Cardiac muscle cell (in vitro differentiated cells and primary cell): Measurements from ENCODE around the gene MAP4. TPM values are rescaled to one million over a fixed set of nuclear protein-coding genes. Genes with fewer than 3 reads are reported as not detected.

Experiments used
- DNase-seq, 2 donors: peaks; one replicate each; pipeline versions ENCODE4 v3.0.0 to v3.0.0-alpha.2; 2010 to 2017; ENCODE audit warnings: low read depth in 1 of 2, low spot score in 1 of 2
- H3K27ac ChIP-seq: fragments of 200-600 bp; sonication (generic); 2 replicates; pipeline ENCODE4 v1.5.1; 2016
- H3K27me3 ChIP-seq: fragments of 200-600 bp; sonication (generic); 2 replicates; pipeline ENCODE4 v1.6.0; 2016; ENCODE audit warnings: control low read depth
- H3K36me3 ChIP-seq: fragments of 200-600 bp; sonication (generic); 2 replicates; pipeline ENCODE4 v1.5.1; 2016; ENCODE audit warnings: control low read depth
- H3K4me1 ChIP-seq: fragments of 200-600 bp; sonication (generic); 2 replicates; pipeline ENCODE4 v1.8.1; 2017; ENCODE audit warnings: low read depth, mild to moderate bottlenecking, mixed run types
- H3K4me3 ChIP-seq: fragments of 200-600 bp; sonication (generic); 2 replicates; pipeline ENCODE4 v1.5.1; 2016; ENCODE audit warnings: mild to moderate bottlenecking
- H3K9me3 ChIP-seq: fragments of 200-600 bp; sonication (generic); 2 replicates; pipeline ENCODE4 v1.5.1; 2017; ENCODE audit warnings: low read depth, mild to moderate bottlenecking, control low read depth
- polyA plus RNA-seq: library from polyadenylated mRNA; unstranded; fragments of >200 nt; fragmentation: Nextera tagmentation; extraction: Ambion mirVana; gene quantifications from 2 replicates; pipeline ENCODE4 v1.2.1, GENCODE V29; 2016
- total RNA-seq: library from RNA; depleted of rRNA; stranded (reverse); fragments of >200 nt; gene quantifications from 2 replicates; pipeline ENCODE4 v1.2.3, GENCODE V29; 2016
- TF ChIP-seq, protein P1 (sequence below): IDR thresholded peaks from 2 replicates; pipeline ENCODE4 v1.5.1; 2012; ENCODE audit warnings: low read depth, mild to moderate bottlenecking, low read length

Gene MAP4
- total and polyA plus RNA-seq, 2 experiments from 2014 or later, result 136 to 138 TPM

DNA sequence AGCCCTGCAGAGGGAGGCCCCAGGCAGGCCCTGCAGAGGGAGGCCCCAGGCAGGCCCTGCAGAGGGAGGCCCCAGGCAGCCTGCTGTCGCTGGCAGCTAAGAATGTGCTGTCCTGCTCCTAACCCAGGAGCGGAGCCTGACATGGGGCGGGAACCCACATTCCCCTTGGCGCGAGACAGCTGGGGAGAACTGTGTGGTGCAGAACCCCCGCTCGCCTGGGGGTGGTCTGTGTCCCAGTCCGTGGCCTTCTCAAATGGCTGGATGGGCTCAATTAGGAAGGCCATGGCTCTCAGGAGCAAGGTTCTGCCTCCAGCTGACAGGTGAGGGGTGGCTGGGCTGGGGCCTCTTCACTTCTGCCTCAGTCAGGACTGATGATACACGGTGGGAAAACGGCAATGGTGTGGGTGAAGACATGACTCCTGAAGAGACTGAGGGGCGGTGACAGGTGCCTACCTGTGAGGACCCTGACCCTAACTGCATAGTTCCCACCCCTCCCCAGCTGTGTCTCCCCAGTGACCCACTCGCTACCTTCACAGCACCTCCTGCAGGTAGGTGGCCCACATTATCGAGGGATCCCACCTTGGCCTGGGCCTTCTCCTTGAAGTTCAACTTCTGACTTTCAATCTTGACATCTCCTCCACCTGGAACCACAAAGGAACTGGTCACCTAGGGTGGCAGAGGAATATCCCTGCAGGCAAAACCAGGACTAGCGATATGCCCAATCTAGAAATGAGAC lies 161.3 kb downstream of the MAP4 start:
- no peak overlapping the region for H3K4me3 ChIP-seq
- no peak overlapping the region for H3K27ac ChIP-seq
- DNase-seq, result no peak
- H3K27me3 ChIP-seq, result no peaks in the 10 kb centered on the region
- TF ChIP-seq, protein P1, sequence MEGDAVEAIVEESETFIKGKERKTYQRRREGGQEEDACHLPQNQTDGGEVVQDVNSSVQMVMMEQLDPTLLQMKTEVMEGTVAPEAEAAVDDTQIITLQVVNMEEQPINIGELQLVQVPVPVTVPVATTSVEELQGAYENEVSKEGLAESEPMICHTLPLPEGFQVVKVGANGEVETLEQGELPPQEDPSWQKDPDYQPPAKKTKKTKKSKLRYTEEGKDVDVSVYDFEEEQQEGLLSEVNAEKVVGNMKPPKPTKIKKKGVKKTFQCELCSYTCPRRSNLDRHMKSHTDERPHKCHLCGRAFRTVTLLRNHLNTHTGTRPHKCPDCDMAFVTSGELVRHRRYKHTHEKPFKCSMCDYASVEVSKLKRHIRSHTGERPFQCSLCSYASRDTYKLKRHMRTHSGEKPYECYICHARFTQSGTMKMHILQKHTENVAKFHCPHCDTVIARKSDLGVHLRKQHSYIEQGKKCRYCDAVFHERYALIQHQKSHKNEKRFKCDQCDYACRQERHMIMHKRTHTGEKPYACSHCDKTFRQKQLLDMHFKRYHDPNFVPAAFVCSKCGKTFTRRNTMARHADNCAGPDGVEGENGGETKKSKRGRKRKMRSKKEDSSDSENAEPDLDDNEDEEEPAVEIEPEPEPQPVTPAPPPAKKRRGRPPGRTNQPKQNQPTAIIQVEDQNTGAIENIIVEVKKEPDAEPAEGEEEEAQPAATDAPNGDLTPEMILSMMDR, result no peak
- no peaks in the 10 kb centered on the region for H3K4me1 ChIP-seq
- peaks cover 42% of the 10 kb centered on the region for H3K36me3 ChIP-seq
- no peaks in the 10 kb centered on the region for H3K9me3 ChIP-seq

DNA sequence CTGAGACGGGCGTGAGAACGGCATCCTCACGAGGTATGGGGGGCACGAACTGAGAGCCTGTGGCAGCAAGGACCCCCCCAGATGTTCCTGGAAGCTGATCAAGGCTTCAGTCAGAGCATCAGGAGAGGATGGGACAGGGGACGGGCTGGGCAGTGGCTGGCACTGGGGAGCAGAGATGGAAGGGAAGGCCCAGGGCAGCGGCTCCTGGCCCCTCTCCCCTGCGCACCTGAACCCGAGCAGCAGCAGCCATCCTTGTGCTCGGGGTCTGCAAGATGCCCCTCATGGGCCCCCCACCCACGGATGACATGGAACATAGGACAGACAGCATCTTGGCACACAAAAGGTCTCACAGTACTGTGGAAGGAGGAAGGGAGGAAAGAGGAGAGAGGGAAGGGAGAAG lies 161.9 kb downstream of the MAP4 start:
- DNase-seq, result no peak
- no peaks in the 10 kb centered on the region for H3K27me3 ChIP-seq
- H3K36me3 ChIP-seq, result peaks cover 49% of the 10 kb centered on the region
- TF ChIP-seq, protein P1, result no peak
- no peaks in the 10 kb centered on the region for H3K9me3 ChIP-seq
- H3K4me1 ChIP-seq, result no peaks in the 10 kb centered on the region
- no peak overlapping the region for H3K27ac ChIP-seq
- no peak overlapping the region for H3K4me3 ChIP-seq

DNA sequence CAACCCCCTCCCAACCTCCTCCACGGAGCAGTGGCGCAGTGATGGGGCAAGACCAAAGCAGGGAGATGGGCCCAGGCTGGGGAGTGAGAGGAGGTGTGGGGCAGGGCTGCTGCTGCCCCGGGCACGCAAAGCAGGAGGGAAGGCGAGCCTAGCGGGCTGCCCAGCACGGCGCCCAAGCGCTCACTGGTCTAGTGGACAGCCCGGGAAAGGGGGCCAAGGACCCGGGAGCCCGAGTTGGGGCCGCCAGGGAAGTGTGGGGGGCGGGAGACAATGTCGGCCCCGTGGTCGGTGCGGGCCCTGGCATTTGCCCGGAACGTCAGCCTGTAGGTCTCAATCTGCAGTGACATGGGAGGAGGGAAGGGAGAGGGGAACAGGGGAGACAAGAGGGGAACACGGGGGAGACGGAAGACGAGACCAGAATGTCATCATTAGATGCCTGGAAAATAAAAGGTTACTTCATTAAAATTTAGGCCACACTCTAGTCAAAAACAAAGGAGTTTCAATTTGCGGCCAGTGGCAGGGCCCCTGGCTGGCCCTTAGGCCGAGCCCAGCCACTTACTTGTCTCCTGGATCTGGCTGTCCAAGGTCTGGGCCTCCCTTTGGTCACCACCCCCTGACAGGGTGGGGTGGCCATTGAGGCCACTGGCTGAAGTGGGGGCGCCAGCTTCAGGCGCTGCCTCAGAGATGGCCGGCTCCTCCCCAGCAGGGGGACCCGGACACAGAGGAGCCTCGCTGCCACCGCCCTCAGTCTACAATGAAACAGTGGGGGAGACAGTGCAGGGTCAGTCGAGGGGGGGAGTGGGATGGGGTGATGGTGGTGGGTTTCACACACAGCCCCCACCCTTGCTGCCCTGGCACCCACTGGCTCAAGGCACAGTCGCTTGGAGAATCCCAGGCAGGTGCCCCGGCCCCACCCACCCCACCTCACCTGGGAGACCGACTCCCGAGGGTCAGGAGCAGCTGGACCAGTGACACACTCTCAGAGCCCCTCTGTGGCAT lies 163.3 kb downstream of the MAP4 start:
- H3K4me3 ChIP-seq, result no peak overlapping the region
- H3K4me1 ChIP-seq, result no peaks in the 10 kb centered on the region
- TF ChIP-seq, protein P1, result no peak
- no peaks in the 10 kb centered on the region for H3K9me3 ChIP-seq
- peak overlapping the region; percentile 75 for H3K27ac ChIP-seq
- no peaks in the 10 kb centered on the region for H3K27me3 ChIP-seq
- peaks cover 58% of the 10 kb centered on the region for H3K36me3 ChIP-seq
- DNase-seq, result no peak

DNA sequence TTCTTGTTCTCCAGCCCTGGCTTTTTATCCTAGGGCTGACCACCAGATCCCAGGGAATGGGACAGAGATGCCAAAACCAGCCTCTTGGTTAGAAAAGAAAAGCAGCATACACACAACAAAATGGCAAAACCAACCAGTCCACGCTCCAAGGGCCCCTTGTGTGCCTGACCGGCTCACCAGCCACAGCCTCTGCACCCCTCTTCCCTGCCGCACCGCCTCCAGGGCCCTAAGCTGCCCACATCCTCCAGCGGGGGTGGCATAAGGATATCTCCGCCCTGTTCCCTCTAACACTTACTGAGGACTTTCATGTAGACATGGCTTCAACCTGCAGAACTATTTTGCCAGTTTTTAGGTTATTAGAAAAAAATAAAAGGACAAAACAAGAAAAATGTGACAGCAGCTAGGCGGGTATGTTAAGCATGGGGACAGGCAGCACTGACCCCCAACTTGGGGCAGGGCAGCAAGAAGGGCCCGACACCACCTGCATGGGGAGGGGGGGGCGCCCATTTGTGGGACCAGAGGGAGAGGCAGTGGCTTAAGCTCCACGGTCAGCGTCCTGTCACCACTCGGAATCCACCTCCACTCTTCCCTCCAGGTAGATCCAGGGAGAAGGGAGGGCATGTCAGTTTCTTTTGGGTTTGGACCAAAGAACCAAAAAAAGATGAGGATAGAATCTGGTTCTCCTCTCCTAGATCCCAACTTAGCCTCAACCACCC lies 164.2 kb downstream of the MAP4 start:
- no peaks in the 10 kb centered on the region for H3K27me3 ChIP-seq
- no peaks in the 10 kb centered on the region for H3K4me1 ChIP-seq
- peaks cover 65% of the 10 kb centered on the region for H3K36me3 ChIP-seq
- no peak overlapping the region for H3K4me3 ChIP-seq
- H3K27ac ChIP-seq, result peak overlapping the region; percentile 75
- TF ChIP-seq, protein P1, result no peak
- DNase-seq, result no peak
- H3K9me3 ChIP-seq, result no peaks in the 10 kb centered on the region
